ENCODE data around the gene NCAPG2. TPM values are rescaled to one million over a fixed set of nuclear protein-coding genes. Genes with fewer than 3 reads are reported as not detected.

Gene NCAPG2
- total RNA-seq, 2 experiments from 2014 or later: 61.8 to 111 TPM

GRCh38 chr7:158702196-158702595 is 2.4 kb downstream of the NCAPG2 start:
- peaks cover 17% of the 10 kb centered on the region for H4K20me1 ChIP-seq (ENCODE audit: insufficient read depth, low read length)
- no peak overlapping the region for H2AFZ ChIP-seq (ENCODE audit: low read length)
- no peak for DNase-seq (ENCODE audit: low spot score)
- no peaks in the 10 kb centered on the region for H3K9me2 ChIP-seq (ENCODE audit: insufficient read depth, low read length)
- BruUV-seq (replicated peaks): no TSS peak
- ChIA-PET CTCF (ENCODE audit: unreplicated experiment) (no interaction called here), POLR2A (no interaction called here)
- peaks cover 59% of the 10 kb centered on the region for H3K36me3 ChIP-seq (ENCODE audit: insufficient read depth, low read length)
- peaks cover 70% of the 10 kb centered on the region for H3K79me2 ChIP-seq (ENCODE audit: insufficient read depth, low read depth, low read length)
- 0 out of 2 replicates have a peak, but pooled peaks cover under 1% of the 10 kb centered on the region for H3K9me3 ChIP-seq (ENCODE audit: low read length)
- H3K4me3 ChIP-seq (ENCODE audit: low read depth, low read length, poor library complexity, severe bottlenecking): peak overlapping the region; percentile 77
- no peak overlapping the region for H3K27ac ChIP-seq (ENCODE audit: low read depth, low read length, poor library complexity, severe bottlenecking)
- H3K4me2 ChIP-seq (ENCODE audit: low read length): peak overlapping the region; percentile 83
- no peak for TF ChIP-seq EZH2phosphoT487 (IDR thresholded peaks at IDR 0.05; ENCODE audit: borderline replicate concordance, low read depth, low read length)
- peaks cover 19% of the 10 kb centered on the region for H3K4me1 ChIP-seq (ENCODE audit: insufficient read depth, low read length, poor library complexity, severe bottlenecking)
- intact Hi-C loops (cut with micrococcal nuclease; ENCODE audit: unreplicated experiment): no loop called here

- H3K9me3 ChIP-seq (ENCODE audit: low read length): no peaks in the 10 kb centered on the region
- peaks cover 17% of the 10 kb centered on the region for H4K20me1 ChIP-seq (ENCODE audit: insufficient read depth, low read length)
- H3K36me3 ChIP-seq (ENCODE audit: insufficient read depth, low read length): peaks cover 81% of the 10 kb centered on the region
- no TSS peak for BruUV-seq (replicated peaks)
- no peak overlapping the region for H3K4me2 ChIP-seq (ENCODE audit: low read length)
- DNase-seq (ENCODE audit: low spot score): no peak
- ChIA-PET CTCF (ENCODE audit: unreplicated experiment) (no interaction called here), POLR2A (interaction anchor here (1.3 kb wide), 1 partner anchor 67 kb away, joined by 4 read pairs; no protein-coding TSS in a partner anchor)
- intact Hi-C loops (cut with micrococcal nuclease; ENCODE audit: unreplicated experiment): no loop called here
- H3K27ac ChIP-seq (ENCODE audit: low read depth, low read length, poor library complexity, severe bottlenecking): no peak overlapping the region
- H3K4me3 ChIP-seq (ENCODE audit: low read depth, low read length, poor library complexity, severe bottlenecking): no peak overlapping the region
- peaks cover 19% of the 10 kb centered on the region for H3K4me1 ChIP-seq (ENCODE audit: insufficient read depth, low read length, poor library complexity, severe bottlenecking)
- no peak for TF ChIP-seq EZH2phosphoT487 (IDR thresholded peaks at IDR 0.05; ENCODE audit: borderline replicate concordance, low read depth, low read length)
- TF ChIP-seq, protein P1, sequence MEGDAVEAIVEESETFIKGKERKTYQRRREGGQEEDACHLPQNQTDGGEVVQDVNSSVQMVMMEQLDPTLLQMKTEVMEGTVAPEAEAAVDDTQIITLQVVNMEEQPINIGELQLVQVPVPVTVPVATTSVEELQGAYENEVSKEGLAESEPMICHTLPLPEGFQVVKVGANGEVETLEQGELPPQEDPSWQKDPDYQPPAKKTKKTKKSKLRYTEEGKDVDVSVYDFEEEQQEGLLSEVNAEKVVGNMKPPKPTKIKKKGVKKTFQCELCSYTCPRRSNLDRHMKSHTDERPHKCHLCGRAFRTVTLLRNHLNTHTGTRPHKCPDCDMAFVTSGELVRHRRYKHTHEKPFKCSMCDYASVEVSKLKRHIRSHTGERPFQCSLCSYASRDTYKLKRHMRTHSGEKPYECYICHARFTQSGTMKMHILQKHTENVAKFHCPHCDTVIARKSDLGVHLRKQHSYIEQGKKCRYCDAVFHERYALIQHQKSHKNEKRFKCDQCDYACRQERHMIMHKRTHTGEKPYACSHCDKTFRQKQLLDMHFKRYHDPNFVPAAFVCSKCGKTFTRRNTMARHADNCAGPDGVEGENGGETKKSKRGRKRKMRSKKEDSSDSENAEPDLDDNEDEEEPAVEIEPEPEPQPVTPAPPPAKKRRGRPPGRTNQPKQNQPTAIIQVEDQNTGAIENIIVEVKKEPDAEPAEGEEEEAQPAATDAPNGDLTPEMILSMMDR (conservative IDR thresholded peaks at IDR 0.05; ENCODE audit: low read length): no peak
- peaks cover 73% of the 10 kb centered on the region for H3K79me2 ChIP-seq (ENCODE audit: insufficient read depth, low read depth, low read length)
- no peaks in the 10 kb centered on the region for H3K9me2 ChIP-seq (ENCODE audit: insufficient read depth, low read length)
- no peak overlapping the region for H2AFZ ChIP-seq (ENCODE audit: low read length)
These were observed 4.6 kb downstream of the NCAPG2 start for GRCh38 chr7:158700008-158700407.

DNA sequence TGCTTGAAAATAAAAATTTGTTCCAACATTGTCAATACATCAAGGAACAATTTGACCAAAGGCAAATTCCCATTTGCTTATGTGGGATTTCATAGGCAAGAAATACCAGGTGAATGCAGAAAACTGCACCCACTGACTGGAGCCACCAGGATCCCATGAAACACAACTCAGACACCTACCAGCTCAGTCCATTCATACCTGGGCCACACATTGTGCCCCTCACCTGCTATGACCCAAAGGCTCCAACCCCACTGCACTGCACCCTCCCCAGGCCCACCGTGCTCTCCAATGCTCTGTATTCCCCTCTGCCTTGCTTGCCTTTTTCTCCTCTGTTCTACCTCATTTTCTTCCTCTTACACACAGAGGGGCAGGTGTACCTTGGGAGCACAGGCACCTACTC is 5.3 kb downstream of the NCAPG2 start:
- H4K20me1 ChIP-seq (ENCODE audit: insufficient read depth, low read length): peaks cover 17% of the 10 kb centered on the region
- POLR2A ChIA-PET: no interaction called here
- CTCF ChIA-PET (ENCODE audit: unreplicated experiment): no interaction called here
- H3K4me3 ChIP-seq (ENCODE audit: low read depth, low read length, poor library complexity, severe bottlenecking): no peak overlapping the region
- intact Hi-C loops (cut with micrococcal nuclease; ENCODE audit: unreplicated experiment): loop anchor here (10.0 kb wide), 1 partner anchor 275 kb away; no protein-coding TSS in a partner anchor
- peaks cover 88% of the 10 kb centered on the region for H3K36me3 ChIP-seq (ENCODE audit: insufficient read depth, low read length)
- no peak overlapping the region for H2AFZ ChIP-seq (ENCODE audit: low read length)
- H3K9me3 ChIP-seq (ENCODE audit: low read length): no peaks in the 10 kb centered on the region
- no peaks in the 10 kb centered on the region for H3K9me2 ChIP-seq (ENCODE audit: insufficient read depth, low read length)
- no TSS peak for BruUV-seq (replicated peaks)
- no peak for DNase-seq (ENCODE audit: low spot score)
- no peak overlapping the region for H3K4me2 ChIP-seq (ENCODE audit: low read length)
- H3K4me1 ChIP-seq (ENCODE audit: insufficient read depth, low read length, poor library complexity, severe bottlenecking): peaks cover 19% of the 10 kb centered on the region
- TF ChIP-seq, protein P1 (conservative IDR thresholded peaks at IDR 0.05; ENCODE audit: low read length): no peak
- TF ChIP-seq EZH2phosphoT487 (IDR thresholded peaks at IDR 0.05; ENCODE audit: borderline replicate concordance, low read depth, low read length): no peak
- H3K27ac ChIP-seq (ENCODE audit: low read depth, low read length, poor library complexity, severe bottlenecking): no peak overlapping the region
- peaks cover 78% of the 10 kb centered on the region for H3K79me2 ChIP-seq (ENCODE audit: insufficient read depth, low read depth, low read length)
